Activated naive CD8-positive, alpha-beta T cell treated with anti-CD3 and anti-CD28 coated beads, Interleukin-2, amount 10 ng/mL, durations not matched to agents 7 days and 5 days (primary cell): ENCODE measurements around the gene TNS2. TPM values are rescaled to one million over a fixed set of nuclear protein-coding genes. Genes with fewer than 3 reads are reported as not detected.

Source experiments
- ATAC-seq: fragments of 150-1000 bp; cut with Tn5 transposase; one replicate; pipeline ENCODE4 v1.10.0; 2021; ENCODE audit warnings: low read depth, moderate library complexity
- POLR2A ChIA-PET: fragments of 350-600 bp; sonication (Branson Sonifier 250); formaldehyde crosslinking; loops from one replicate; lab custom pipeline; 2021; ENCODE audit warnings: antibody characterized with exemption; lab: Charles Lee
- DNase-seq: peaks from one replicate; pipeline ENCODE4 v3.0.0; 2021
- H3K27ac Mint-ChIP-seq: one replicate; pipeline ENCODE4 v1.8.0; 2022; ENCODE audit warnings: mild to moderate bottlenecking, mixed read lengths
- H3K27me3 Mint-ChIP-seq: one replicate; pipeline ENCODE4 v1.8.0; 2022; ENCODE audit warnings: mild to moderate bottlenecking, moderate library complexity, mixed read lengths
- H3K36me3 Mint-ChIP-seq: one replicate; pipeline ENCODE4 v1.8.0; 2021; ENCODE audit warnings: mild to moderate bottlenecking, mixed read lengths
- H3K4me1 Mint-ChIP-seq: one replicate; pipeline ENCODE4 v1.8.0; 2021; ENCODE audit warnings: mixed read lengths
- H3K4me3 Mint-ChIP-seq: one replicate; pipeline ENCODE4 v1.8.0; 2022; ENCODE audit warnings: mild to moderate bottlenecking, moderate library complexity, mixed read lengths
- H3K9me3 Mint-ChIP-seq: one replicate; pipeline ENCODE4 v1.8.0; 2021; ENCODE audit warnings: mixed read lengths
- total RNA-seq, 2 experiments: library from RNA; stranded (reverse); gene quantifications; one replicate each; pipeline ENCODE4 v1.2.3, GENCODE V29; 2021

TNS2 gene
- total RNA-seq, 2 experiments from 2014 or later = 1.9 to 3.0 TPM

GRCh38 chr12:53062011-53062961, 12.4 kb downstream of the TNS2 start:
- DNase-seq = peak; percentile 27
- Mint-ChIP-seq H3K4me3 (no peak overlapping the region), H3K9me3 (no peaks in the 10 kb centered on the region), H3K36me3 (peaks cover 15% of the 10 kb centered on the region), H3K27me3 (peaks cover 1% of the 10 kb centered on the region), H3K27ac (no peak overlapping the region), H3K4me1 (peaks cover 6% of the 10 kb centered on the region)
- POLR2A ChIA-PET = interaction anchor here (0.9 kb wide), 1 partner anchor 17 kb away, joined by 4 read pairs; the partner anchor contains the start of gene SPRYD3
- ATAC-seq = no peak

DNA sequence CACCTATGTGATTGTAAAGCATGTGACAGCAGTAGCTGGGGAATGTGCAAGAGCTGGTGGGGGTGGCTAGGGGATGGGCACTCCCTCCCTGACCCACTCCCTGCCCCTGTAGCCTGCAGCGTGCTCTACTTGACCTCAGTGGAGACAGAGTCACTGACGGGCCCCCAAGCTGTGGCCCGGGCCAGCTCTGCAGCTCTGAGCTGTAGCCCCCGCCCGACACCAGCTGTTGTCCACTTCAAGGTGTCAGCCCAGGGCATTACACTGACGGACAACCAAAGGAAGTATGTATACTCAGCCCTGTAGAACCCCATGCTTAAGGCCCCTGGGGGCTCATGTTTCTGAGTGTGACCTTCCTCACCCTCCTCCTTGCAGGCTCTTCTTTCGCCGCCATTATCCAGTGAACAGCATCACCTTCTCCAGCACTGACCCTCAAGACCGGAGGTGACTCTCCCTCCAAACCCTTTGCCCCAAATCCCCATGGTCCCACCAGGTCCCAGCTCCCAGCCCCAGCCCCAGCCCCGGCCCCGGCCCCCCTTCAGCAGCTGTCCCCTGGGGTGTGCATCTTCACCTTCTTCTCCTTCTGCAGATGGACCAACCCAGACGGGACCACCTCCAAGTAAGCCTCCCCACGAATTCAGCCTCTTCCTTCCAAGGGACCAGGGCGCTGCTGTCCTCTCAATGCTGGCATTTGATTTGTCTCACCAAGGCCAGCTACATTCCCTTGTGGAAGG, 13.3 kb downstream of the TNS2 start:
- H3K4me3 Mint-ChIP-seq = no peak overlapping the region
- H3K27me3 Mint-ChIP-seq = peaks cover 1% of the 10 kb centered on the region
- peaks cover 15% of the 10 kb centered on the region for H3K36me3 Mint-ChIP-seq
- POLR2A ChIA-PET = no interaction called here
- ATAC-seq = no peak
- peaks cover 6% of the 10 kb centered on the region for H3K4me1 Mint-ChIP-seq
- H3K27ac Mint-ChIP-seq = no peak overlapping the region
- peak; percentile 25 for DNase-seq
- H3K9me3 Mint-ChIP-seq = no peaks in the 10 kb centered on the region

DNA sequence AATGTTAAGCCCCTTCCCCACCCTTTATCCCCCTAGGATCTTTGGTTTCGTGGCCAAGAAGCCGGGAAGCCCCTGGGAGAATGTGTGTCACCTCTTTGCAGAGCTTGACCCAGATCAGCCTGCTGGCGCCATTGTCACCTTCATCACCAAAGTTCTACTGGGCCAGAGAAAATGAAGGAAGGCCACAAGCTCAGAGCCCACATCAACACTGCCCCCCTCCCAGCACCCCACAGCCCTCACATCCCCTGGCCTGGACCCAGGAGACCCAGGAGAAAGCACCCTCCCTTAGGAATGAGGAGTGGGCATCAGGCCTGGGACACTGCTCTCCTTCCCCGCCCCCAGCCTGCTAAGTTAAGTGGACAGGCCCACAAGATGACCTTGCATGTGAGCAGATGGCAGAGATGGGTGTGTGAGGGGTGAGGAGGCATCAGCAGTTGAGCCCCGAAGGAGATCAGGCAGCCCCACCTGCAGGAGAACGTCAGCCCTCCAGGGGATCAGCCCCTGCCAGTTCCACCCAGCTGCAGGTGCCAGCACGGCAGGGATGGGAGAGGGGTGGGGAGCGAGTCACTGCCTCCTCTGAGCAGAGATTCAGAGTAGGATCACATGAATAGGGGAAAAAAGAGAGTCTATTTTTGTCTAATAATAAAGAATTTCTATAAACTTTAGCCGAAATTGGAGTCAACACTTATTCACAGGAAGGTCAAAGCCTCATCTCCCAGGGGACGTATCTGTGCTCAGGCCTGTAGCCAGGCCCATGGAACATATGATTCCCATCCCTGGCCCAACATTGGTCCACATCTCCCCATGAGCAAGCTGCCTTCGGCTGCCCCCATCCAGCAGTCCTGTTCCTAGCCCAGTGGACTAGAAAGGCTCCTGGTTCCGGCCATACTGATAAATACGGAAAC, 14.1 kb downstream of the TNS2 start:
- H3K36me3 Mint-ChIP-seq = peaks cover 15% of the 10 kb centered on the region
- POLR2A ChIA-PET = no interaction called here
- ATAC-seq = no peak
- peaks cover 1% of the 10 kb centered on the region for H3K27me3 Mint-ChIP-seq
- peaks cover 6% of the 10 kb centered on the region for H3K4me1 Mint-ChIP-seq
- peak overlapping the region; percentile 52 for H3K27ac Mint-ChIP-seq
- no peaks in the 10 kb centered on the region for H3K9me3 Mint-ChIP-seq
- DNase-seq = peak; percentile 20
- H3K4me3 Mint-ChIP-seq = no peak overlapping the region

GRCh38 chr12:53064613-53065436, 15.0 kb downstream of the TNS2 start:
- Mint-ChIP-seq H3K4me3 (no peak overlapping the region), H3K36me3 (peaks cover 15% of the 10 kb centered on the region), H3K9me3 (no peaks in the 10 kb centered on the region), H3K27me3 (peaks cover 1% of the 10 kb centered on the region), H3K4me1 (peaks cover 6% of the 10 kb centered on the region), H3K27ac (no peak overlapping the region)
- DNase-seq (peak; percentile 19), ATAC-seq (no peak)
- POLR2A ChIA-PET = interaction anchor here (0.8 to 3.0 kb wide), 4 partner anchors 14 to 34 kb away, joined by 3 to 25 read pairs (median 5); partner anchors contain the start of genes IGFBP6 and SPRYD3

DNA sequence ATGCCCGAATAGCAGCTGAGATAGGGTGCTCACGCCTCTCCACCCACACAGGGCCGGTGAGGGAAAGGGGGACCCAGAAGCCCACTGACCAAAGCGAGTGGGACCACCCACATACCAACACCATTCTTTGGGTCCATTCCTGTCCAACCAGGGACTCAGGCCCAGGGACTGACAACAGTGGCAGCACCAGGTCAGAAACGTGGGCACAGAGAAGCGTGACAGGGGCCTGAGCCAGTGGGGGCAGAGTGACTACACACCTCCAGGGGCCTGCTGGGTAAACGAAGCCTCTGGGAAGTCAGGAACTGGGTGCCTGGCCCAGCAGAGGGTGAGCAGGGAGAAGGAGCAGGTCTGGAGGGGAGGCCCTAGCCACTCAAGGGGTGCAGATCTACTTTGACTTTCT, 15.6 kb downstream of the TNS2 start:
- H3K36me3 Mint-ChIP-seq = peaks cover 15% of the 10 kb centered on the region

GRCh38 chr12:53065975-53066931, 16.4 kb downstream of the TNS2 start:
- Mint-ChIP-seq H3K27me3 (peaks cover under 1% of the 10 kb centered on the region), H3K27ac (peak overlapping the region; percentile 66), H3K4me1 (peaks cover 6% of the 10 kb centered on the region), H3K36me3 (peaks cover 15% of the 10 kb centered on the region), H3K9me3 (no peaks in the 10 kb centered on the region), H3K4me3 (no peak overlapping the region)
- POLR2A ChIA-PET = interaction anchor here (0.6 to 3.0 kb wide), 9 partner anchors 9 to 141 kb away, joined by 3 to 25 read pairs (median 3); partner anchors contain the start of genes IGFBP6, ITGB7 and SPRYD3
- DNase-seq (peak; percentile 72), ATAC-seq (peak; percentile 69)

More for the DNA sequence above, 15.6 kb downstream of the TNS2 start:
- POLR2A ChIA-PET = interaction anchor here (0.7 to 3.0 kb wide), 6 partner anchors 11 to 141 kb away, joined by 3 to 25 read pairs (median 4); partner anchors contain the start of genes IGFBP6, ITGB7 and SPRYD3
- peaks cover 6% of the 10 kb centered on the region for H3K4me1 Mint-ChIP-seq
- peaks cover 1% of the 10 kb centered on the region for H3K27me3 Mint-ChIP-seq
- ATAC-seq (no peak), DNase-seq (peak; percentile 29)
- no peak overlapping the region for H3K27ac Mint-ChIP-seq
- no peaks in the 10 kb centered on the region for H3K9me3 Mint-ChIP-seq
- H3K4me3 Mint-ChIP-seq = no peak overlapping the region

- H3K27ac Mint-ChIP-seq = no peak overlapping the region
- POLR2A ChIA-PET = interaction anchor here (1.2 to 3.0 kb wide), 2 partner anchors 12 to 31 kb away, joined by 5 to 25 read pairs; partner anchors contain the start of genes IGFBP6 and SPRYD3
- ATAC-seq (no peak), DNase-seq (peak; percentile 11)
- peaks cover 8% of the 10 kb centered on the region for H3K4me1 Mint-ChIP-seq
- H3K4me3 Mint-ChIP-seq = no peak overlapping the region
- peaks cover 16% of the 10 kb centered on the region for H3K36me3 Mint-ChIP-seq
- H3K27me3 Mint-ChIP-seq = no peaks in the 10 kb centered on the region
- H3K9me3 Mint-ChIP-seq = no peaks in the 10 kb centered on the region
Observed at GRCh38 chr12:53067074-53067992, 17.5 kb downstream of the TNS2 start.

DNA sequence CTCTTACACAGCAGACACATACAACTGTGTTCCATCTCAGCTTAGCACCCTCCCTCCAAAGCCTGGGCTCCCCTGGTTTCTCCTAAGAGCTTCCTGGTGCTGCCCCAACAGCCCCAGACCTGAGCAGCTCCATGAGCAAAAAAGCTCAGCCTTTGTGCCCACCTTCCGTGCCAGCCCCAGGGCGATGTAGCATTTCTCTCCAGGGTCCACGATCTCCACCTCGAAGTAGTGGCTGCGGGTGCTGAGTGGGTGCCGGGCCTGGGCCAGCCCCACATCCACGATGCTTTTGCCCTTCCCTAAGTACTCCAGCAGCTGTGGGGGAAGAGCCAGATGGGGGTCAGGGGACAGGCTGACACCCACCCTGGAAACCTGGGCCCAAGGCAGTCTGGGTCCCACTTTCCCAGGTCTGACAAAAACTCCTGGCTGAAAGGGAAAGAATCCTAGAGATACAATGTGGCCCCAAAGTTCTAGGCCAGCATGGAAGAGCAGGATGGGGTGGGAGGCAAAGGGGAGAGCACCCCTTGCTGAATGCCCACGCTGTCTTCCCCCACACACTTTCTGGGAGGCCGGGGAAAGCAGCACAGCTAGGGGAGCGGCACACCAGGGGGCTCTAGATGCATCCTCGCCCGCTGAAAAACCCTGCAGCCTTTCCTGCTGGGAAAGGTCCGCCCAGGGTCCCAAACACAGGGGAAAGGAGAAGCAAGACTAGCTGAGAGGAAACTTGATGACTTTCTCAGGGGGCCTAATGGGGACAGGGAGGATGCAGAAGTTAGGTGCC, 18.3 kb downstream of the TNS2 start:
- POLR2A ChIA-PET = interaction anchor here (1.2 to 3.0 kb wide), 2 partner anchors 11 to 31 kb away, joined by 5 to 25 read pairs; partner anchors contain the start of genes IGFBP6 and SPRYD3

DNA sequence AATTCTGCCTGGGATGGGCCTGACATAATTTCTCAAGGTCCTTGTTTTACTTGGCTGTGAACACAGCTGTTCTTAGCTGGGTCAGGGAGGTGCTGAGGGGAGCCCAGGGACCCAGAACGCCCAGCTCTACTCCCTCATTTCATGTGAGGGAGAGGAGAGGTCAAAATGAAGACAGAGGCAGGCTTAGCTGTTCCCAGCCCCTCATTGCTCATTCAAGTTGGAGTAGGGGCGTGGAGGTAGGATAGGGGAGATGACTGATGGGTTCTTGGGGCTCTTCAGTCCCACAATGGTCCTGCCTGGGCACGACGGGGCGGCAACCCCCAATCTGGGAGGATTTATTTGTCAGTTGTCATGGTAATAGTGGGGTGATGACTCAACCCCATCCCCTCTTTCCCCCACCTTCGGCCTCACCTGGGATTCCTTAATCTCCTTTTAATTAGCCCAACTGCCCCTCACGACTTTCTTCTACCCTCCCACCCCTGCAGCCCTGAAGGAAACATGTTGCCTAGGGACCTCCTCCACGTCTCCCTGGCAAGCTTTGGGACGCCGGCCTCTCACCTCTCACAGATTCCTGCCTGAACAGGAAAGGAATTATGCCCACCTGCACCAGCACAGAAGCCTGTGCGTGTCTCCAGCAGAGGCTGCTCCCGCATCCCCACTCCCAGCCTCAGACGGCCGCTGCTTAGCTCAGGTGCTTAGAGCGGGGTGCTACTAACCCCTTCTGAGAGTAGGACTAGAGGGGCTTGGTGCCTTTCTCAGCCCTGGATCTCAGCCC, 19.1 kb downstream of the TNS2 start:
- H3K4me1 Mint-ChIP-seq = peaks cover 8% of the 10 kb centered on the region
- H3K4me3 Mint-ChIP-seq = no peak overlapping the region
- ATAC-seq (no peak), DNase-seq (no peak)
- no peaks in the 10 kb centered on the region for H3K27me3 Mint-ChIP-seq
- peaks cover 19% of the 10 kb centered on the region for H3K36me3 Mint-ChIP-seq
- H3K27ac Mint-ChIP-seq = no peak overlapping the region
- no peaks in the 10 kb centered on the region for H3K9me3 Mint-ChIP-seq
- POLR2A ChIA-PET = interaction anchor here (1.9 kb wide), 1 partner anchor 10 kb away, joined by 10 read pairs; the partner anchor contains the start of gene SPRYD3

More for the DNA sequence above, 18.3 kb downstream of the TNS2 start:
- H3K4me1 Mint-ChIP-seq = peaks cover 8% of the 10 kb centered on the region
- H3K4me3 Mint-ChIP-seq = no peak overlapping the region
- H3K27me3 Mint-ChIP-seq = no peaks in the 10 kb centered on the region
- no peak overlapping the region for H3K27ac Mint-ChIP-seq
- H3K9me3 Mint-ChIP-seq = no peaks in the 10 kb centered on the region
- ATAC-seq = no peak
- H3K36me3 Mint-ChIP-seq = peaks cover 21% of the 10 kb centered on the region
- no peak for DNase-seq
